Lower leg skin (tissue), 3 donors: ENCODE data around the gene SIGLEC10.

ENCODE experiments used
- POLR2A ChIP-seq, 2 donors: fragments of 450-650 bp; IDR thresholded peaks; one replicate each; pipeline ENCODE4 v1.6.1; 2016 to 2017; ENCODE audit warnings: antibody characterized with exemption in 2 of 2, mild to moderate bottlenecking in 1 of 2, moderate library complexity in 1 of 2
- TF ChIP-seq, protein P1 (sequence below), 3 donors: fragments of 450-650 bp; IDR thresholded peaks; one replicate each; pipeline ENCODE4 v1.5.1; 2016; ENCODE audit warnings: antibody characterized with exemption in 3 of 3, mild to moderate bottlenecking in 3 of 3, moderate library complexity in 2 of 3

GRCh38 chr19:51407511-51408131 is 9.8 kb downstream of the SIGLEC10 start:
- TF ChIP-seq, protein P1, sequence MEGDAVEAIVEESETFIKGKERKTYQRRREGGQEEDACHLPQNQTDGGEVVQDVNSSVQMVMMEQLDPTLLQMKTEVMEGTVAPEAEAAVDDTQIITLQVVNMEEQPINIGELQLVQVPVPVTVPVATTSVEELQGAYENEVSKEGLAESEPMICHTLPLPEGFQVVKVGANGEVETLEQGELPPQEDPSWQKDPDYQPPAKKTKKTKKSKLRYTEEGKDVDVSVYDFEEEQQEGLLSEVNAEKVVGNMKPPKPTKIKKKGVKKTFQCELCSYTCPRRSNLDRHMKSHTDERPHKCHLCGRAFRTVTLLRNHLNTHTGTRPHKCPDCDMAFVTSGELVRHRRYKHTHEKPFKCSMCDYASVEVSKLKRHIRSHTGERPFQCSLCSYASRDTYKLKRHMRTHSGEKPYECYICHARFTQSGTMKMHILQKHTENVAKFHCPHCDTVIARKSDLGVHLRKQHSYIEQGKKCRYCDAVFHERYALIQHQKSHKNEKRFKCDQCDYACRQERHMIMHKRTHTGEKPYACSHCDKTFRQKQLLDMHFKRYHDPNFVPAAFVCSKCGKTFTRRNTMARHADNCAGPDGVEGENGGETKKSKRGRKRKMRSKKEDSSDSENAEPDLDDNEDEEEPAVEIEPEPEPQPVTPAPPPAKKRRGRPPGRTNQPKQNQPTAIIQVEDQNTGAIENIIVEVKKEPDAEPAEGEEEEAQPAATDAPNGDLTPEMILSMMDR (IDR thresholded peaks at IDR 0.05), result no peak
- no peak for TF ChIP-seq POLR2A (IDR thresholded peaks at IDR 0.05)
